Prostate gland (tissue), 2 donors: ENCODE results near the gene C3orf70. TPM values are rescaled to one million over a fixed set of nuclear protein-coding genes. Genes with fewer than 3 reads are reported as not detected.

Source experiments
- DNase-seq: peaks from one replicate; pipeline ENCODE4 v3.0.0-alpha.2; 2019; ENCODE audit warnings: low spot score
- H3K27ac ChIP-seq, 2 donors: fragments of 200-600 bp; sonication (generic); 2 replicates each; pipeline ENCODE4 v1.5.1; 2017 to 2019
- H3K27me3 ChIP-seq: fragments of 200-600 bp; sonication (generic); replicated peaks from 2 replicates; pipeline ENCODE4 v1.5.1; 2019; ENCODE audit not compliant: insufficient read depth
- H3K36me3 ChIP-seq, 2 donors: fragments of 200-600 bp; sonication (generic); 1 replicate in 1 of 2; 2 replicates in 1 of 2; pipeline versions ENCODE4 v1.5.1 to v1.8.1; 2017 to 2019
- H3K4me1 ChIP-seq: fragments of 200-600 bp; sonication (generic); replicated peaks from 2 replicates; pipeline ENCODE4 v1.5.1; 2019
- H3K4me3 ChIP-seq, 2 donors: fragments of 200-600 bp; sonication (generic); 2 replicates each; pipeline ENCODE4 v1.5.1; 2017 to 2019
- H3K9me3 ChIP-seq: fragments of 200-600 bp; sonication (generic); 2 replicates; pipeline ENCODE4 v1.5.1; 2017
- CTCF ChIP-seq, 4 experiments: fragments of 200-600 bp in 2 of 4; fragments of 450-650 bp in 2 of 4; sonication (generic) in 2 of 4; IDR thresholded peaks; 1 replicate in 3 of 4; 2 replicates in 1 of 4; pipeline ENCODE4 v1.5.1; 2016 to 2019; ENCODE audit warnings: antibody characterized with exemption in 4 of 4, mild to moderate bottlenecking in 2 of 4, moderate library complexity in 2 of 4
- POLR2A ChIP-seq: fragments of 450-650 bp; IDR thresholded peaks from one replicate; pipeline ENCODE4 v1.6.1; 2016; ENCODE audit warnings: antibody characterized with exemption, mild to moderate bottlenecking
- POLR2AphosphoS5 ChIP-seq: sonication (generic); formaldehyde crosslinking; IDR thresholded peaks from one replicate; pipeline ENCODE4 v1.6.1; 2017; ENCODE audit warnings: antibody characterized with exemption
- WGBS: methylation state at CpG from one replicate; pipeline ENCODE4 v1.1.5; 2018; 5-methylcytosine and 5-hydroxymethylcytosine counted together
- intact Hi-C: fragments of 100-400 bp; cut with DNase I; formaldehyde crosslinking; loops from one replicate; pipeline ENCODE4 v1.14.2; 2022
- total RNA-seq, 2 donors: library from RNA; depleted of rRNA; stranded (reverse); fragments of >200 nt; gene quantifications; one replicate each; pipeline ENCODE4 v1.1.0, GENCODE V29; 2016

C3orf70 gene
- total RNA-seq, 2 donors from 2014 or later, result 5.7 to 21.2 TPM

DNA sequence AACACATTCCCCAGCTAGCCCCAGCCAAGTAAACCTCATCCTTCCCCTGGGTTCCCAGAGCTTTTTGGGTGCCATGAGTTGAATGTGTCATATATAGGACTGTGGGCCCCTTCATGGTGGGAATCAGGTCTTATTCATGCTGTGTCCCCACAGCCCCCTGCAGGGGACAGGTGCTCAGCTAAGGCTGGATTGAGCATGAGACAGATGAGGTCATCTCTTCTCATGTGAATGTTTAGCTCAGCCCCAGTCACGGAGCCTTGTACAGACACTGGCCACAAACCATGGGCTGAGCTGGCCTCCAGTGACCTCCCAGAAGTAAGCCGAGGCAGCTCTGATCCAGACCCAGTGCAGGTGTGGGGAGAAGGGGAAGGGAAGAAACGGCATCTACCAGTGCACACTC is 70.7 kb downstream of the C3orf70 start:
- no peaks in the 10 kb centered on the region for H3K4me1 ChIP-seq
- 75% methylated on average over 3 of the region's 3 CpGs for WGBS
- no peak overlapping the region for H3K4me3 ChIP-seq
- H3K27ac ChIP-seq, result no peak overlapping the region
- H3K27me3 ChIP-seq, result no peaks in the 10 kb centered on the region
- DNase-seq, result no peak
- TF ChIP-seq POLR2AphosphoS5 (no peak), CTCF (IDR thresholded peaks at IDR 0.05) (no peak), POLR2A (no peak)
- intact Hi-C loops, result loop anchor here (5.0 kb wide), 1 partner anchor 70 kb away; the partner anchor contains the start of gene C3orf70
- H3K36me3 ChIP-seq, result no peaks in the 10 kb centered on the region
- no peaks in the 10 kb centered on the region for H3K9me3 ChIP-seq

GRCh38 chr3:185081521-185081920 is 71.3 kb downstream of the C3orf70 start:
- intact Hi-C loops, result loop anchor here (5.0 kb wide), 1 partner anchor 71 kb away; the partner anchor contains the start of gene C3orf70
- H3K4me3 ChIP-seq, result no peak overlapping the region
- whole genome bisulfite sequencing, result 86% methylated on average over 1 of the region's 1 CpG

DNA sequence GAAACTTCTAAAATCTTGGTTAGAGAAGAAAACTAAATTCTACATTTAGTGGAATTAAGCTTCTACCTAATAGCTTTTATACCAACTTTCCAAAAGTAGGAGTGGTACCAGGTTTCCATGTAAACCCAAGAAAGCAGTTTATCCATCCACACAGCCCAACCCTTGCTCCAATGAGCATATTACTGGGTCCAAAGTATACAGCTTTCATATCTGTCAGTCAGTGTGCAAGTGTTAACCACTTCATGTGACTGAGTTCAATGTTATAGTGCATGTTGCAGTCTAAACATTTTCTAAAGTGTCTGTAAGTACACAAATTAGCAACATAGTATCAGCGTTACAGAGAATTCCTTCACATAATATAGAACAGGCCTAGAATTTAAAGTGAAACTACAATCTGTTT is 73.2 kb downstream of the C3orf70 start:
- no peak for TF ChIP-seq POLR2AphosphoS5
- H3K4me1 ChIP-seq, result no peaks in the 10 kb centered on the region
- H3K9me3 ChIP-seq, result no peaks in the 10 kb centered on the region
- H3K27ac ChIP-seq, result no peak overlapping the region
- DNase-seq, result no peak
- H3K36me3 ChIP-seq, result no peaks in the 10 kb centered on the region
- no peak overlapping the region for H3K4me3 ChIP-seq
- no peaks in the 10 kb centered on the region for H3K27me3 ChIP-seq
- 65% methylated on average over 1 of the region's 1 CpG for WGBS
- intact Hi-C loops, result loop anchor here (5.0 kb wide), 1 partner anchor 73 kb away; the partner anchor contains the start of gene C3orf70

More at GRCh38 chr3:185081521-185081920, 71.3 kb downstream of the C3orf70 start:
- no peak for TF ChIP-seq POLR2AphosphoS5
- TF ChIP-seq CTCF (IDR thresholded peaks at IDR 0.05), result no peak
- TF ChIP-seq POLR2A, result no peak
- DNase-seq, result no peak
- Histone ChIP-seq H3K4me1 (no peaks in the 10 kb centered on the region), H3K27ac (no peak overlapping the region), H3K9me3 (no peaks in the 10 kb centered on the region), H3K36me3 (no peaks in the 10 kb centered on the region), H3K27me3 (no peaks in the 10 kb centered on the region)

DNA sequence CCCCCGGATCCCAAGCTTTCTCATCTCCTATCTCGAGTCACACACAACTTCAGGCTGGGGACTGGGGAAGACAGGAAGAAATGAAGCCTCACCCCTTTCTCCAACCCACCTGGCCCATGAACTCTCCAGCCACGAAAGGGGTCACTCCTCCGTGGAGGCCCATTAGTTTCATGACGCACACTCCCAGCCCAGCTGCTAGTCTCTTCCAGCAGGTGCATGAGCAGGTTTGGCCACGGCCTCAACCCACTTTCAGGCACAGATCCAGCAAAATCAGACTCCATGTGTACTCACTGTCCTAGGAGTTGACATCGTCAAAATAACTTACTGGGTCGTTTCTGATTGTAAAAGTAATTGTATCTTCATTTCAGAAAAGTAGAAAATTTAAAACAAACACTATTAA is 76.6 kb downstream of the C3orf70 start:
- DNase-seq, result no peak
- Histone ChIP-seq H3K9me3 (no peaks in the 10 kb centered on the region), H3K4me3 (no peak overlapping the region), H3K36me3 (no peaks in the 10 kb centered on the region), H3K27ac (no peak overlapping the region), H3K27me3 (no peaks in the 10 kb centered on the region), H3K4me1 (no peaks in the 10 kb centered on the region)
- 57% methylated on average over 8 of the region's 8 CpGs for WGBS
- intact Hi-C loops, result no loop called here
- no peak for TF ChIP-seq POLR2A
- TF ChIP-seq POLR2AphosphoS5, result no peak
- no peak for TF ChIP-seq CTCF (IDR thresholded peaks at IDR 0.05)

DNA sequence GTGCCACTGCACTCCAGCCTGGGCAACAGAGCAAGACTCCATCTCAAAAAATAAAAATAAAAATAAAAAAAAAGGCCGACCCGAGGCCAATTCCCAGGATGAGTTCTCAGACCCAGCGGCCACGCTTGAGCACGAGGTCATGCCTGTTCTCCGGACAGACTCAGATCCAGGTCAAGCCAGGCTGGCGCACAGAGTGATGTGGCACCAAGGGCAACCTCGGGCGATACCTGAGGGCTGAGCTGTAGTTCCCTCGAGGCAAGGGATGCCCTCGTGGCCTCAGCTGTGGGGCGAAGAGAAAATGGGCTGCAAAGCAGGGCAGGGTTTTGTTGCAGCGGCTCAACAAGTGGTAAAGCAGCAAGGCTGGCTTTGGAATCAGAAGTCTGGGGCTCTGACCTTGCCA is 77.3 kb downstream of the C3orf70 start:
- Histone ChIP-seq H3K27me3 (no peaks in the 10 kb centered on the region), H3K27ac (no peak overlapping the region), H3K36me3 (no peaks in the 10 kb centered on the region), H3K9me3 (no peaks in the 10 kb centered on the region), H3K4me1 (no peaks in the 10 kb centered on the region), H3K4me3 (no peak overlapping the region)
- 92% methylated on average over 13 of the region's 13 CpGs for WGBS
- TF ChIP-seq CTCF (IDR thresholded peaks at IDR 0.05), result no peak
- TF ChIP-seq POLR2A, result no peak
- TF ChIP-seq POLR2AphosphoS5, result no peak
- DNase-seq, result no peak
- intact Hi-C loops, result no loop called here
